Measurements from ENCODE around the gene RECQL5.
"Not testable (repeated sequence)": the region's sequence is repeated elsewhere in the genome, so short reads cannot be mapped to it uniquely, and the experiment has no call there.

The RECQL5 gene

GRCh38 chr17:75592348-75593020 is 74.5 kb downstream of the RECQL5 start:
- no peak for DNase-seq (ENCODE audit: low spot score)

- no peak for DNase-seq (ENCODE audit: low spot score)
Measured at GRCh38 chr17:75591722-75592302, 75.1 kb downstream of the RECQL5 start.

GRCh38 chr17:75590849-75591721 is 75.9 kb downstream of the RECQL5 start:
- no peak for DNase-seq (ENCODE audit: low spot score)

GRCh38 chr17:75590314-75590761 is 76.6 kb downstream of the RECQL5 start:
- DNase-seq (ENCODE audit: low spot score), result no peak

- DNase-seq (ENCODE audit: low spot score), result no peak
Measured at GRCh38 chr17:75589919-75590303, 77.0 kb downstream of the RECQL5 start.

- peak; percentile 83 for DNase-seq (ENCODE audit: low spot score)
Measured at GRCh38 chr17:75589012-75589918, 77.7 kb downstream of the RECQL5 start.

GRCh38 chr17:75588596-75589011 is 78.3 kb downstream of the RECQL5 start:
- DNase-seq (ENCODE audit: low spot score), result no peak

- DNase-seq (ENCODE audit: low spot score), result no peak
Measured at GRCh38 chr17:75587675-75588595, 79.0 kb downstream of the RECQL5 start, which contains the start of gene MYO15B. TSS of gene MYO15B (plus strand) at chr17:75587800. CDS start at chr17:75588058, 258 bp downstream.

GRCh38 chr17:75584849-75585175 is 82.1 kb downstream of the RECQL5 start:
- DNase-seq (ENCODE audit: low spot score), result no peak

- DNase-seq (ENCODE audit: low spot score), result not testable (repeated sequence)
Measured at GRCh38 chr17:75583197-75583596, 83.8 kb downstream of the RECQL5 start.

GRCh38 chr17:75581121-75581725 is 85.7 kb downstream of the RECQL5 start:
- not testable (repeated sequence) for DNase-seq (ENCODE audit: low spot score)
